ENCODE data around the gene FOXP4. TPM values are rescaled to one million over a fixed set of nuclear protein-coding genes. Genes with fewer than 3 reads are reported as not detected.

The FOXP4 gene
- total RNA-seq, 1 donor from 2014 or later, result 2.7 TPM

DNA sequence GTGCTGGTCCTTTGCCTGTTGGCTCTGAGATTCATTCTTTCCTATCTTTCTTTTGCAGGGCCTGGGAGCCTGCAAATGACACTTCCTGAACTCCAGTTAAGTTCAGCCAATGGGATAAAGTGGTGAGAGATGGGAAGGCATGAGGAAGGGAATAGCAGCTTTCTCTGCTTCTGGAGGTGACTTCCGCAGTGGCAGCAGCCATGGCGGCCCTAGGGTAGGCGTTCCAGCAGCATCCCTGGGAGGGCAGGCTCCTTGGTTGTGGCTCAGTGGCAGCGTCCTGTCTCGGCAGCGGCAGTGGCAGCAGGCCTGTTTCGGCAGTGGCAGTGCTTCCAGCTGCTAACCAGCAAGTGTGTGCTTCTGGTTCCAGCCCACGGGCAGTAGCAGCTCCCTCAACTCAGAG, 84.8 kb downstream of the FOXP4 start:
- Mint-ChIP-seq H3K4me3 (no peak overlapping the region), H3K27me3 (ENCODE audit: insufficient read depth, low read depth) (peaks cover 14% of the 10 kb centered on the region), H3K4me1 (peaks cover 27% of the 10 kb centered on the region), H3K9me3 (no peaks in the 10 kb centered on the region), H3K27ac (no peak overlapping the region), H3K36me3 (no peaks in the 10 kb centered on the region)
- Histone ChIP-seq H3K27me3 (peaks cover 37% of the 10 kb centered on the region), H3K4me1 (no peaks in the 10 kb centered on the region), H3K9ac (no peak overlapping the region), H3K9me3 (ENCODE audit: low read depth) (no peaks in the 10 kb centered on the region), H2AFZ (replicated peaks) (peak overlapping the region; percentile 6), H3K36me3 (no peaks in the 10 kb centered on the region), H3K4me3 (no peak overlapping the region), H3K79me2 (ENCODE audit: low read depth) (no peaks in the 10 kb centered on the region), H3K4me2 (no peak overlapping the region), H3K27ac (no peak overlapping the region), H3F3A (ENCODE audit: low read depth) (no peaks in the 10 kb centered on the region), H4K20me1 (ENCODE audit: low read depth) (no peaks in the 10 kb centered on the region)
- no peak for DNase-seq (ENCODE audit: low spot score)
- TF ChIP-seq CTCF (IDR thresholded peaks at IDR 0.05), result no peak
- TF ChIP-seq EZH2 (IDR thresholded peaks at IDR 0.05), result no peak
- no peak for TF ChIP-seq EZH2phosphoT487 (IDR thresholded peaks at IDR 0.05)

GRCh38 chr6:41633056-41633634, 87.0 kb downstream of the FOXP4 start:
- Mint-ChIP-seq H3K36me3 (no peaks in the 10 kb centered on the region), H3K9me3 (no peaks in the 10 kb centered on the region), H3K4me1 (peaks cover 25% of the 10 kb centered on the region), H3K4me3 (no peak overlapping the region), H3K27ac (no peak overlapping the region), H3K27me3 (ENCODE audit: insufficient read depth, low read depth) (peaks cover 24% of the 10 kb centered on the region)
- no peak overlapping the region for H3K4me2 ChIP-seq
- peaks cover 59% of the 10 kb centered on the region for H3K27me3 ChIP-seq
- TF ChIP-seq EZH2phosphoT487 (IDR thresholded peaks at IDR 0.05) (no peak), CTCF (IDR thresholded peaks at IDR 0.05) (no peak), EZH2 (IDR thresholded peaks at IDR 0.05) (no peak)
- no peak overlapping the region for H3K4me3 ChIP-seq
- no peaks in the 10 kb centered on the region for H4K20me1 ChIP-seq (ENCODE audit: low read depth)
- no peak overlapping the region for H3K27ac ChIP-seq
- H3K4me1 ChIP-seq, result peaks cover 9% of the 10 kb centered on the region
- H3K9me3 ChIP-seq (ENCODE audit: low read depth), result no peaks in the 10 kb centered on the region
- peaks cover 6% of the 10 kb centered on the region for H3F3A ChIP-seq (ENCODE audit: low read depth)
- H3K9ac ChIP-seq, result no peak overlapping the region
- H3K36me3 ChIP-seq, result no peaks in the 10 kb centered on the region
- no peak for DNase-seq (ENCODE audit: low spot score)
- no peak overlapping the region for H2AFZ ChIP-seq (replicated peaks)
- no peaks in the 10 kb centered on the region for H3K79me2 ChIP-seq (ENCODE audit: low read depth)

GRCh38 chr6:41634657-41635056, 88.5 kb downstream of the FOXP4 start:
- Mint-ChIP-seq H3K36me3 (no peaks in the 10 kb centered on the region), H3K27me3 (ENCODE audit: insufficient read depth, low read depth) (peaks cover 32% of the 10 kb centered on the region), H3K4me3 (no peak overlapping the region), H3K27ac (no peak overlapping the region), H3K9me3 (no peaks in the 10 kb centered on the region), H3K4me1 (peaks cover 31% of the 10 kb centered on the region)
- Histone ChIP-seq H3K9ac (no peak overlapping the region), H3K36me3 (no peaks in the 10 kb centered on the region), H3K9me3 (ENCODE audit: low read depth) (no peaks in the 10 kb centered on the region), H3K79me2 (ENCODE audit: low read depth) (peaks cover 4% of the 10 kb centered on the region), H3K27ac (no peak overlapping the region), H3K4me2 (no peak overlapping the region), H2AFZ (replicated peaks) (no peak overlapping the region), H3F3A (ENCODE audit: low read depth) (peaks cover 6% of the 10 kb centered on the region), H3K4me3 (no peak overlapping the region), H3K4me1 (peaks cover 14% of the 10 kb centered on the region), H3K27me3 (peaks cover 69% of the 10 kb centered on the region), H4K20me1 (ENCODE audit: low read depth) (peaks cover 4% of the 10 kb centered on the region)
- no peak for TF ChIP-seq CTCF (IDR thresholded peaks at IDR 0.05)
- no peak for TF ChIP-seq EZH2phosphoT487 (IDR thresholded peaks at IDR 0.05)
- TF ChIP-seq EZH2 (IDR thresholded peaks at IDR 0.05), result no peak
- peak; percentile 51 for DNase-seq (ENCODE audit: low spot score)

Data from neural progenitor cell (in vitro differentiated cells).